Activated naive CD4-positive, alpha-beta T cell treated with anti-CD3 and anti-CD28 coated beads, Interleukin-2, amount 50 U/mL, for 72 hours (primary cell): ENCODE data around the gene SGK1. TPM values are rescaled to one million over a fixed set of nuclear protein-coding genes. Genes with fewer than 3 reads are reported as not detected.
"Not testable (repeated sequence)": the region's sequence is repeated elsewhere in the genome, so short reads cannot be mapped to it uniquely, and the experiment has no call there.

Experiments
- ATAC-seq, 2 donors: fragments of 150-1000 bp; cut with Tn5 transposase; 2 replicates each; pipeline ENCODE4 v1.10.0; 2021; ENCODE audit warnings: mild to moderate bottlenecking in 2 of 2, moderate library complexity in 2 of 2
- DNase-seq, 2 donors: peaks; one replicate each; pipeline ENCODE4 v3.0.0; 2021 to 2022; ENCODE audit warnings: low spot score in 2 of 2
- H3K27ac Mint-ChIP-seq, 2 donors: one replicate each; pipeline ENCODE4 v1.8.0; 2022; ENCODE audit warnings: mild to moderate bottlenecking in 2 of 2, mixed read lengths in 2 of 2
- H3K36me3 Mint-ChIP-seq, 2 donors: one replicate each; pipeline ENCODE4 v1.8.0; 2022; ENCODE audit warnings: mixed read lengths in 2 of 2
- H3K9me3 Mint-ChIP-seq, 2 donors: one replicate each; pipeline ENCODE4 v1.8.0; 2022; ENCODE audit warnings: mixed read lengths in 2 of 2
- total RNA-seq, 2 donors: library from RNA; stranded (reverse); gene quantifications; one replicate each; pipeline ENCODE4 v1.2.3, GENCODE V29; 2022

Gene SGK1
- total RNA-seq, 2 donors from 2014 or later = 42.8 to 48.0 TPM

GRCh38 chr6:134233180-134233955 lies 84.5 kb downstream of the SGK1 start:
- DNase-seq (no peak), ATAC-seq (no peak)
- Mint-ChIP-seq H3K9me3 (peaks cover 0 to 4% of the 10 kb centered on the region in 2 donors), H3K36me3 (peaks cover 0 to 17% of the 10 kb centered on the region in 2 donors), H3K27ac (no peak overlapping the region)

- DNase-seq = no peak
- Mint-ChIP-seq H3K9me3 (peaks cover 0 to 4% of the 10 kb centered on the region in 2 donors), H3K27ac (no peak overlapping the region), H3K36me3 (peaks cover 0 to 12% of the 10 kb centered on the region in 2 donors)
- no peak for ATAC-seq
Measured at GRCh38 chr6:134230940-134231339, 87.0 kb downstream of the SGK1 start.

GRCh38 chr6:134230087-134230700 lies 87.7 kb downstream of the SGK1 start:
- Mint-ChIP-seq H3K36me3 (peaks cover 0 to 12% of the 10 kb centered on the region in 2 donors), H3K27ac (peak overlapping the region; percentile 38 to 68), H3K9me3 (peaks cover 0 to 4% of the 10 kb centered on the region in 2 donors)
- DNase-seq (no peak), ATAC-seq (peak; percentile 24 to 51)

GRCh38 chr6:134229520-134229919 lies 88.4 kb downstream of the SGK1 start:
- no peak for ATAC-seq

GRCh38 chr6:134223796-134224420 lies 94.0 kb downstream of the SGK1 start:
- Mint-ChIP-seq H3K9me3 (no peaks in the 10 kb centered on the region), H3K27ac (no peak overlapping the region), H3K36me3 (no peaks in the 10 kb centered on the region)
- no peak for ATAC-seq
- DNase-seq = no peak

More at GRCh38 chr6:134229520-134229919, 88.4 kb downstream of the SGK1 start:
- Mint-ChIP-seq H3K36me3 (peaks cover 0 to 12% of the 10 kb centered on the region in 2 donors), H3K9me3 (peaks cover 0 to 4% of the 10 kb centered on the region in 2 donors), H3K27ac (no peak overlapping the region)
- DNase-seq = no peak

GRCh38 chr6:134221250-134221649 lies 96.7 kb downstream of the SGK1 start:
- H3K9me3 Mint-ChIP-seq = peaks cover 0 to 8% of the 10 kb centered on the region in 2 donors
- ATAC-seq = no peak
- DNase-seq = no peak
- H3K27ac Mint-ChIP-seq = no peak overlapping the region
- peaks cover 5 to 8% of the 10 kb centered on the region in 2 donors for H3K36me3 Mint-ChIP-seq

GRCh38 chr6:134217798-134218140 lies 100.1 kb downstream of the SGK1 start:
- ATAC-seq (no peak), DNase-seq (no peak)
- Mint-ChIP-seq H3K27ac (no peak overlapping the region), H3K36me3 (peaks cover 5 to 8% of the 10 kb centered on the region in 2 donors), H3K9me3 (peaks cover 0 to 9% of the 10 kb centered on the region in 2 donors)

GRCh38 chr6:134217105-134217797 lies 100.7 kb downstream of the SGK1 start:
- H3K27ac Mint-ChIP-seq = peak overlapping the region in 1 of 2 donors; percentile 53
- ATAC-seq = no peak
- H3K36me3 Mint-ChIP-seq = peaks cover 5 to 8% of the 10 kb centered on the region in 2 donors

GRCh38 chr6:134216301-134217010 lies 101.5 kb downstream of the SGK1 start:
- ATAC-seq = no peak
- no peak for DNase-seq
- H3K36me3 Mint-ChIP-seq = peaks cover 5 to 8% of the 10 kb centered on the region in 2 donors
- peak overlapping the region in 1 of 2 donors; percentile 53 for H3K27ac Mint-ChIP-seq
- peaks cover 0 to 9% of the 10 kb centered on the region in 2 donors for H3K9me3 Mint-ChIP-seq

More at GRCh38 chr6:134217105-134217797, 100.7 kb downstream of the SGK1 start:
- H3K9me3 Mint-ChIP-seq = peaks cover 0 to 9% of the 10 kb centered on the region in 2 donors
- no peak for DNase-seq

- H3K36me3 Mint-ChIP-seq = not testable (repeated sequence)
Measured at GRCh38 chr6:134213410-134213809, 104.5 kb downstream of the SGK1 start.

GRCh38 chr6:134211297-134211696 lies 106.6 kb downstream of the SGK1 start:
- H3K36me3 Mint-ChIP-seq = peaks cover under 1% of the 10 kb centered on the region in 2 donors
- DNase-seq = no peak

More at GRCh38 chr6:134213410-134213809, 104.5 kb downstream of the SGK1 start:
- DNase-seq, H3K27ac Mint-ChIP-seq, ATAC-seq, H3K9me3 Mint-ChIP-seq: not testable (repeated sequence)

GRCh38 chr6:134207421-134207820 lies 110.5 kb downstream of the SGK1 start:
- peaks cover 6 to 8% of the 10 kb centered on the region in 2 donors for H3K9me3 Mint-ChIP-seq
- no peak for DNase-seq
- no peak overlapping the region for H3K27ac Mint-ChIP-seq
- H3K36me3 Mint-ChIP-seq = peaks cover 5 to 6% of the 10 kb centered on the region in 2 donors
- ATAC-seq = no peak

More at GRCh38 chr6:134211297-134211696, 106.6 kb downstream of the SGK1 start:
- no peak for ATAC-seq
- H3K27ac Mint-ChIP-seq = no peak overlapping the region
- H3K9me3 Mint-ChIP-seq = peaks cover 0 to under 1% of the 10 kb centered on the region in 2 donors

GRCh38 chr6:134205366-134205765 lies 112.5 kb downstream of the SGK1 start:
- H3K27ac Mint-ChIP-seq = no peak overlapping the region
- peaks cover 5 to 6% of the 10 kb centered on the region in 2 donors for H3K36me3 Mint-ChIP-seq
- DNase-seq = no peak
- H3K9me3 Mint-ChIP-seq = peaks cover 6 to 8% of the 10 kb centered on the region in 2 donors
- no peak for ATAC-seq

GRCh38 chr6:134204759-134205158 lies 113.2 kb downstream of the SGK1 start:
- H3K36me3 Mint-ChIP-seq, H3K27ac Mint-ChIP-seq, H3K9me3 Mint-ChIP-seq, ATAC-seq, DNase-seq: not testable (repeated sequence)

GRCh38 chr6:134204031-134204430 lies 113.9 kb downstream of the SGK1 start:
- H3K36me3 Mint-ChIP-seq = peaks cover 5 to 6% of the 10 kb centered on the region in 2 donors
- no peak overlapping the region for H3K27ac Mint-ChIP-seq
- no peak for DNase-seq
- ATAC-seq = no peak
- H3K9me3 Mint-ChIP-seq = peaks cover 6 to 8% of the 10 kb centered on the region in 2 donors

- no peak overlapping the region for H3K27ac Mint-ChIP-seq
- no peak for ATAC-seq
- peaks cover 6 to 8% of the 10 kb centered on the region in 2 donors for H3K9me3 Mint-ChIP-seq
- peaks cover 5 to 6% of the 10 kb centered on the region in 2 donors for H3K36me3 Mint-ChIP-seq
- DNase-seq = no peak
Measured at GRCh38 chr6:134201716-134202115, 116.2 kb downstream of the SGK1 start.
